Measurements from ENCODE around the gene PLEKHG2. TPM values are rescaled to one million over a fixed set of nuclear protein-coding genes. Genes with fewer than 3 reads are reported as not detected.

The PLEKHG2 gene
- total RNA-seq, 1 experiment from 2014 or later = 29.0 TPM

GRCh38 chr19:39436350-39436716 is 23.9 kb downstream of the PLEKHG2 start:
- Histone ChIP-seq H3K9me2 (ENCODE audit: insufficient read depth) (no peaks in the 10 kb centered on the region), H4K20me1 (ENCODE audit: insufficient read depth) (peaks cover 13% of the 10 kb centered on the region; the same call in 1 of the 2 replicates), H3K9me3 (ENCODE audit: control insufficient read depth in 1 of 2, insufficient read depth in 1 of 2, low read depth in 1 of 2, low read length in 2 of 2) (no peaks in the 10 kb centered on the region), H3K27ac (ENCODE audit: low read depth, low read length) (peak overlapping the region; percentile 84), H3K27me3 (ENCODE audit: insufficient read depth, low read length) (no peaks in the 10 kb centered on the region), H2AFZ (ENCODE audit: low read depth, low read length, poor library complexity, severe bottlenecking) (no peak overlapping the region), H3K4me2 (ENCODE audit: low read length) (peak overlapping the region; percentile 92), H3K79me2 (ENCODE audit: insufficient read depth, low read length) (peaks cover 36% of the 10 kb centered on the region), H3K36me3 (ENCODE audit: control insufficient read depth in 1 of 2, insufficient read depth in 2 of 2, low read length in 2 of 2) (peaks cover 26 to 34% of the 10 kb centered on the region in 2 experiments; a peak in 3 of 4 replicates), H3K4me3 (replicated peaks in 1 of 2; ENCODE audit: low read depth in 1 of 2, low read length in 2 of 2) (peak overlapping the region; percentile 98 to 99), H3K4me1 (ENCODE audit: control insufficient read depth in 1 of 2, insufficient read depth in 2 of 2, low read length in 2 of 2) (peaks cover 28 to 66% of the 10 kb centered on the region in 2 experiments), H3K9ac (ENCODE audit: low read length) (peak overlapping the region; percentile 100)
- ChIA-PET CTCF (interaction anchor here (0.7 kb wide), 2 partner anchors 45 to 67 kb away, joined by 3 read pairs; partner anchors contain the start of genes MED29 and PAF1), RAD21 (ENCODE audit: low non-redundant PET in 1 of 2, low total read pairs in 2 of 2, uncharacterized antibody in 2 of 2, unreplicated experiment in 2 of 2) (no interaction called here), POLR2A (interaction anchor here (0.6 to 2.6 kb wide), 33 partner anchors 8 to 535 kb away, joined by 3 to 35 read pairs (median 5); partner anchors contain the start of genes EID2, EID2B, MED29 and PAF1)
- no peak for DNase-seq (ENCODE audit: low read depth, low spot score)
- no peak for ATAC-seq
- no peak for TF ChIP-seq ELF1 (IDR thresholded peaks at IDR 0.05; ENCODE audit: borderline replicate concordance, low read depth)
- 0 out of 2 replicates have a peak, but pooled peaks have one; percentile 8 for TF ChIP-seq FOSL1 (IDR thresholded peaks at IDR 0.05; ENCODE audit: low read depth)
- TF ChIP-seq EGR1 (IDR thresholded peaks at IDR 0.05; ENCODE audit: low read depth) = no peak
- no peak for TF ChIP-seq ZFX (IDR thresholded peaks at IDR 0.05)
- intact Hi-C loops (cut with micrococcal nuclease) = no loop called here
- TSS peak; percentile 99 for BruUV-seq (replicated peaks)

DNA sequence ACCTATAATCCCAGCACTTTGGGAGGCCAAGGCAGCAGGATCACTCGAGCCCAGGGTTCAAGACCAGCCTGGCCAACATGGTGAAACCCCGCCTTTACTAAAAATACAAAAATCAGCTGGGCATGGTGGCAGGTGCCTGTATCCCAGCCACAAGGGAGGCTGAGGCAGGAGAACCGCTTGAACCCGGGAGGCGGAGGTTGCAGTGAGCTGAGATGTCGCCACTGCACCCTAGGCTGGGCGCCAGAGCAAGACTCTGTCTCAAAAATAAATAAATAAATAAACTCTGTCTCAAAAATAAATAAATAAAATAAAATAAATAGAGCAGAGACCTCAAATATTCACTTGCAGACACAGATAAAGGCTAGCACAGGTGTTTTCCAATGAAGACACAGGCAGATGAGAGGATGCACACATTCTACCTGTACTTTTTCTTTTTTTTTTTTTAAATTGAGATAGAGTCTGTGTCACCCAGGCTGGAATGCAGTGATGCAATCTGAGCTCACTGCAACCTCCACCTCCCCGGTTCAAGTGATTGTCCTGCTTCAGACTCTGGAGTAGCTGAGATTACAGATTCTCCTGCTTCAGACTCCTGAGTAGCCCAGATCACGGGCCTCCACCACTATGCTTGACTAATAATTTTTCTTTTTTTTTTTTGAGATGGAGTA is 25.9 kb downstream of the PLEKHG2 start:
- Histone ChIP-seq H3K79me2 (ENCODE audit: insufficient read depth, low read length) (peaks cover 24% of the 10 kb centered on the region), H4K20me1 (ENCODE audit: insufficient read depth) (peaks cover 13% of the 10 kb centered on the region; the same call in 1 of the 2 replicates), H3K4me2 (ENCODE audit: low read length) (no peak overlapping the region), H3K4me3 (replicated peaks in 1 of 2; ENCODE audit: low read depth in 1 of 2, low read length in 2 of 2) (no peak overlapping the region), H3K27ac (ENCODE audit: low read depth, low read length) (no peak overlapping the region), H3K9me2 (ENCODE audit: insufficient read depth) (no peaks in the 10 kb centered on the region), H2AFZ (ENCODE audit: low read depth, low read length, poor library complexity, severe bottlenecking) (no peak overlapping the region), H3K36me3 (ENCODE audit: control insufficient read depth in 1 of 2, insufficient read depth in 2 of 2, low read length in 2 of 2) (peaks cover 15 to 22% of the 10 kb centered on the region in 2 experiments; a peak in 3 of 4 replicates), H3K9me3 (ENCODE audit: control insufficient read depth in 1 of 2, insufficient read depth in 1 of 2, low read depth in 1 of 2, low read length in 2 of 2) (no peaks in the 10 kb centered on the region; a peak in 1 of 4 replicates), H3K27me3 (ENCODE audit: insufficient read depth, low read length) (no peaks in the 10 kb centered on the region), H3K4me1 (ENCODE audit: control insufficient read depth in 1 of 2, insufficient read depth in 2 of 2, low read length in 2 of 2) (peaks cover 12 to 45% of the 10 kb centered on the region in 2 experiments), H3K9ac (ENCODE audit: low read length) (no peak overlapping the region)
- TF ChIP-seq MAX (IDR thresholded peaks at IDR 0.05) (no peak), CBX3 (IDR thresholded peaks at IDR 0.05; ENCODE audit: low read depth) (no peak), ELF1 (IDR thresholded peaks at IDR 0.05; ENCODE audit: borderline replicate concordance, low read depth) (no peak), CEBPB (IDR thresholded peaks at IDR 0.05; ENCODE audit: low read depth) (peak; percentile 58), ZFX (IDR thresholded peaks at IDR 0.05) (no peak), CTCF (IDR thresholded peaks at IDR 0.05 in 2 of 3, conservative IDR thresholded peaks at IDR 0.05 in 1 of 3; ENCODE audit: borderline replicate concordance in 1 of 3, insufficient read depth in 1 of 3, low read depth in 2 of 3, low read length in 2 of 3) (no peak), YY1 (IDR thresholded peaks at IDR 0.05; ENCODE audit: extremely low read depth, insufficient replicate concordance, low read depth, low read length) (no peak)
- TF ChIP-seq, protein P1, sequence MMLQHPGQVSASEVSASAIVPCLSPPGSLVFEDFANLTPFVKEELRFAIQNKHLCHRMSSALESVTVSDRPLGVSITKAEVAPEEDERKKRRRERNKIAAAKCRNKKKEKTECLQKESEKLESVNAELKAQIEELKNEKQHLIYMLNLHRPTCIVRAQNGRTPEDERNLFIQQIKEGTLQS (IDR thresholded peaks at IDR 0.05) = no peak
- no peak for DNase-seq (ENCODE audit: low read depth, low spot score)
- intact Hi-C loops (cut with micrococcal nuclease) = no loop called here
- no peak for ATAC-seq
- ChIA-PET POLR2A (interaction anchor here (1.2 kb wide), 1 partner anchor 10 kb away, joined by 4 read pairs; no protein-coding TSS in a partner anchor), RAD21 (ENCODE audit: low non-redundant PET in 1 of 2, low total read pairs in 2 of 2, uncharacterized antibody in 2 of 2, unreplicated experiment in 2 of 2) (interaction anchor here in 1 of 2 experiments (0.7 kb wide), 1 partner anchor 25 kb away, joined by 3 read pairs; no protein-coding TSS in a partner anchor), CTCF (interaction anchor here (1.0 kb wide), 1 partner anchor 233 kb away, joined by 4 read pairs; no protein-coding TSS in a partner anchor)
- no TSS peak for BruUV-seq (replicated peaks)
